ENCODE data around the gene CYP4F8.

CYP4F8 gene

GRCh38 chr19:15614507-15615379 lies at the start of gene CYP4F8:
CYP4F8 (plus strand) TSS chr19:15615218; CDS start chr19:15615617, 399 bp downstream.
- no peak within 1 kb of the TSS for H3K4me3 ChIP-seq (ENCODE audit: low read depth, low read length)
- no peak for TF ChIP-seq CTCF (IDR thresholded peaks at IDR 0.05; ENCODE audit: low read depth, low read length)

- TF ChIP-seq CTCF (IDR thresholded peaks at IDR 0.05; ENCODE audit: low read depth, low read length): no peak
- no peak overlapping the region for H3K4me3 ChIP-seq (ENCODE audit: low read depth, low read length)
Observed at GRCh38 chr19:15570420-15570819, 44.6 kb upstream of the CYP4F8 start.

- TF ChIP-seq CTCF (IDR thresholded peaks at IDR 0.05; ENCODE audit: low read depth, low read length): no peak
- H3K4me3 ChIP-seq (ENCODE audit: low read depth, low read length): no peak overlapping the region
Observed at GRCh38 chr19:15575406-15575805, 39.6 kb upstream of the CYP4F8 start.

- TF ChIP-seq CTCF (IDR thresholded peaks at IDR 0.05; ENCODE audit: low read depth, low read length): no peak
- H3K4me3 ChIP-seq (ENCODE audit: low read depth, low read length): no peak overlapping the region
Observed at GRCh38 chr19:15576526-15577156, 38.4 kb upstream of the CYP4F8 start.

GRCh38 chr19:15577184-15577771 lies 37.7 kb upstream of the CYP4F8 start:
- TF ChIP-seq CTCF (IDR thresholded peaks at IDR 0.05; ENCODE audit: low read depth, low read length): no peak
- no peak overlapping the region for H3K4me3 ChIP-seq (ENCODE audit: low read depth, low read length)

- TF ChIP-seq CTCF (IDR thresholded peaks at IDR 0.05; ENCODE audit: low read depth, low read length): no peak
Observed at GRCh38 chr19:15583346-15583745, 31.7 kb upstream of the CYP4F8 start.

GRCh38 chr19:15584095-15584494 lies 30.9 kb upstream of the CYP4F8 start:
- TF ChIP-seq CTCF (IDR thresholded peaks at IDR 0.05; ENCODE audit: low read depth, low read length): no peak
- H3K4me3 ChIP-seq (ENCODE audit: low read depth, low read length): no peak overlapping the region

More at GRCh38 chr19:15583346-15583745, 31.7 kb upstream of the CYP4F8 start:
- no peak overlapping the region for H3K4me3 ChIP-seq (ENCODE audit: low read depth, low read length)
